ENCODE data around the gene DDX51.

The DDX51 gene

DNA sequence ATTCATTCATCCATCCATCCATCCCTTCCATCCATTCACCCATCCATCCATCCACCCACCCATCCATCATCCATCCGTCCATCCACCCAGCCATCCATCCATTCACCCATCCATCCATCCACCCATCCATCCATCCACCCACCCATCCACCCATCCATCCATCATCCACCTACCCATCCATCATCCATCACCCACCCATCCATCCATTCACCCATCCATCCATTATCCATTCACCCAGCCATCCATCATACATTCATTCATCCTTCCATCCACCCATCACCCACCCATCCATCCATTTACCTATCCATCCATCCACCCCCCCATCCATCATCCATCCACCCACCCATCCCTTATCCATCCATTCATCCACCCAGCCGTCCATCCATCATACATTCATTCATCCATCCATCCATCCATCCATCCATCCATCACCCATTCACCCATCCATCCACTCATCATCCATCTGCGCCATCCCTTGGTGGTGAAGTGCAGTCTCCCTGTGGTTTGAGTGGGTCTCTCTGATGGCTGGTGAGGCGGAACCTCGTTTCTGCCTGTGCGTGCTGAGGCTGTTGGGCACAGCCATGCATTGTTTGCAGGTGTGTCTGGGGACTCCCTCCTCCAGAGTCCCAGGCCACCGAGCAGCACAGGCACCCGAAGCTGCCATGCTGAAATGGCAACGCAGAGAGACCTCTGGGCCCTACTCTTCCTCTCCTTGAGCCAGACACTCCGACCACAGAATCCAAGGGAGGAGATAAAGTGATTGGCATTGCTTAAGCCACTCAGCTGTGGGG lies 22.9 kb upstream of the DDX51 start:
- DNase-seq, result no peak

DNA sequence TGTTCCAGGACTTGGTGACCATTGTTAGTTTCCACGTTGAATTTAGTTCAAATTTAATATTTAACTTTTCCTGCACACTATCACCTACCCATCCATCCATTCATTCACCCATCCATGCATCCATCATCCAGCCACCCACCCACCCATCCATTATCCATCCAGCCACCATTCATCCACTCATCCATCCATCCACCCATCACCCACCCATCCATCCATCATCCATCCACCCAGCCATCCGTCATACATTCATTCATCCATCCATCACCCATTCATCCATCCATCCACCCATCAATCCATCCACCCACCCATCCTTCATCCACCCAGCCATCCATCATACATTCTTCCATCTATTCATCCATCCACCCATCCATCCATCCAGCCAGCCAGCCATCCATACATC lies 22.0 kb upstream of the DDX51 start:
- no peak for DNase-seq

DNA sequence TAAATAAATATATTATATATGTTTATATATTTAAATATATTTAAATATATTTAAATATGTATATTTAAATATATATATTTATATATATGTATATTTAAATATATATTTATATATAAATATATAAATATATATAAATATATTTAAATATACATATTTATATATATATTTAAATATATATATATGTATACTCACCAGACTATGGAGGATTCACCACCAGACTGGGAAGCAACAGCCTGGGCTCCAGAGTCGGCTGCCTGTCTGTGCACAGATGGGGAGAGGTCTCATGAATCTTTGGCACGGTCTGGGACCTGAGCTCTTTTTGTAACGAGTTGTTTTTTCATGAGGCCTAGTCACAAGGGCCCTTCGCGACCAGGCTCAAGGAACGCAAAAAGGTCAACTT lies 21.5 kb upstream of the DDX51 start:
- no peak for DNase-seq

GRCh38 chr12:132164426-132164825 lies 20.3 kb upstream of the DDX51 start:
- DNase-seq, result no peak

DNA sequence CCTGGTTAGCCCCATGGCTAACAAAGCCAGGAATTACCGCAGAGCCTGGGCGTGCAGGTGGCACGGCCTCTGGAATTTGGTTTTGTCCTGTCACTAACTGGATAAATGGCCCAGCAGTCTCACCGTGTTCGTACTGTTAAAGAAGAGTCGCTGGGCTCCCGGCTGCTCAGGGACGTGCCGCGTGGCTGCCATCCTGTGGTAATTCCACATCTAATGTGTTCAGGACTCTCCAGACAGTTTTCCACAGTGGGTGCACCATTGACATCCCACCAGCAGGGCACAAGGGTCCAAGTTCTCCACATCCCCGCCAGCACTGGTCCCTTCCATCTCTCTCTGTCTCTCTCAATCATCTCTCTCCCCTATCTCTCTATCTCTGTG lies 19.8 kb upstream of the DDX51 start:
- no peak for DNase-seq

DNA sequence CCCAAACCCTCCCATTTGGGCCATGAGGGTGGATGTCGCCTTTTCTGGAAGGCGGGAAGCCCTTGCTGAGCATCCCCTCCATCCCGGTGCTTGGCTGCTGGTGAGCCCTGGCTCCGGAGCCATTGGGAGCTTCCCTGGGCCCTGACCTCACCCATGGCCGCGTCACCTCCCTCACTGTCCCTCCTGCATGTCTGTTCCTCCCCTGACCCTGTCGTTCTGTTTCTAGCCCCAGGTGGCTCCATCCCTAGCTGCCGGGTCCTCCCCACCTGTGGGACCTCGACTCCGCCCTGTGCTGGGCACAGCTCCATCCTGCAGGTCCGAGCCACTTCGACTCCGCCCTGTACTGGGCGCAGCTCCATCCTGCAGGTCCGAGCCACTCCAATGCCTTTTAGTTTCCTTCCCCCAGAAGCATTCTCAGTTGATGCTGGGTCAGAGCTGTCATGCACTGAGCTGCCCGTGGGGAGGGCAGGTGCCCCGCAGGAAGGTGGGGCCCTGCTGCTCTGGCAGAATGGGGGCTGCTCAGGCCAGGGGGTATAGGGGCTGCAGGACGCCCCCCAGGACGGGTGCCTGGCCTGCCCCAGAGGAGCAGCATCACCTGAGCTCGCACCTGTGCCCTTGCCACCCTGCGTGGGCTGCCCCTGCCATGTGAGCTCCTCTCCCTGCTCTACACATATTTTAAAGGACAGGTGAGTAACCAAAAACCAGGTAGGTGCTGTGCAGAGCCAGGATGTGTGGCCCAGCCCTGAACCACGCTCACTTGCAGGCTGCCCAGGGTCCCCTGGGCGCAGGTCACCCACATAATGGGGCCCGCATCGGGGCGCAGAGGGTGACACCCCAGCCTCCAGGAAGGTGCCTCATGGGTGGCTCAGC lies 19.2 kb upstream of the DDX51 start:
- no peak for DNase-seq

- DNase-seq, result no peak
Measured at GRCh38 chr12:132162508-132163031, 18.5 kb upstream of the DDX51 start.

DNA sequence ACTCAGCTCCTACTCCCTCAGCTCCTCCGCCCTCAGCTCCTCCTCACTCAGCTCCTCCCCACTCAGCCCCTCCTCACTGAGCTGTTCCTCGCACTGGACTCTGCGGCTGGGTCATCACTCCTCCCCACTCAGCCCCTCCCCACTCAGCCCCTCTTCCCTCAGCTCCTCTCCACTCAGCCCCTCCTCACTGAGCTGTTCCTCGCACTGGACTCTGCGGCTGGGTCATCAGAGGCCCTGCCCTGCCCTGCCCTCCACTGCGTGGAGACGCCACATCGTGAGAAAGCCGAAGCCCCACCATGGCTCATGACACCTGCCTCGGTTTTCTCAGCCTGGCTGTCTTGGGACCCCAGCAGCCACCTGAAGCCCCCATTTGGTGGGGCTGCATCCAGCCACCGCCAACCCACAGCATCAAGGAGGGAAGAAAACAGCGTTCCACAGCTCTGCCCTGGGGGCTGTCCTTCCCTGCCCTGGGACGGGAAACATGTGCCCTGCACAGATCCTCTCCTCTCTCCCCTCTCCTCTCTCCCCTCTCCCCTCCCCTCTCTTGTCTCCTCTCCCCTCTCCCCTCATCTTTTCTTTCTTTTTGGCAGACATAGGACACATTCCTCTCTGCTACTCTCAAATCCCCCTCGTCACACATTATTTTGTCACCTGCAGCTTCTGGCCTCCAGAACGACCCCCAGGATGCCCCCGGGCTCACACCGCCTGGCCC lies 17.8 kb upstream of the DDX51 start:
- no peak for DNase-seq

GRCh38 chr12:132161036-132161781 lies 17.1 kb upstream of the DDX51 start:
- no peak for DNase-seq

DNA sequence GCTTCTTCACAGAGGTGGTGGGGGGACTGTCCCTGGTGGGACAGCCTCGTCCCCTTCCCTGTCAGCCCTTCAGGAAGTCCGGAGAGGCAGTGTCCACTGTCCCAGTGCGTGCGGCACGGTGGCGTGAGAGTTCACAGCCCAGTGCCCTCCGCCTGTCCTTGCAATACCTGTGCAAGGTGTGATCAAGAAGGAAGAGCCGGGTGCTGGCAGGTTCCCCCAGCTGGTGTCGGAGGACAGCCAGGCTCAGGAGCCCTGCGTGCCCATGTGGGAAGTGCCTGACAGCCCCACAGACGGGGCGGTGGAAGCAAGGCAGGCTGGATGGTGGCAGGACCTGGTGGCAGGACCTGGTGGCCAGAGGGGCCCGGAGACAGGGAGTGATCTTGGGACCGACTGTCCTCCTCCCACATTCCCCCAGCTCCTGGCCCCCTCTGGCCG lies 16.5 kb upstream of the DDX51 start:
- DNase-seq, result no peak

DNA sequence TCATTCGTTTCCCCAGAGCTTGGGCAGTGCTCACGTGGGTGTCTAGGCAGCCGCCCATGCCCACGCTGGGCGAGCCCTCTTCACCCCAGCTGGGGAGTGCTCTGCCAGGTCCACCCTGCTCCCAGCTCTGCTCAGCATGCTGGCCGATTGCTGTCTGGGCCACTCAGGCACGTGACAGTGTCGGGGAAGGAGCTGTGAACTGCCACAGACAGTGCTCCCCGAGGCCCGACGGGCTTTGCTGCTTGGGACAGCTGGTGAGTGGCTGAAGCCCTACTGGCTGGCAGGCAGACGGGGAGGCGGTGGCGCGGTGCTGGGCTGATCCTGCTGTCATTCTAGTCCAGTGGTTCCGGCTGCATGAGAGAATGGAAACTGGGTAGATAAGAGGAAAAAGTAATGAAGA lies 15.9 kb upstream of the DDX51 start:
- DNase-seq, result no peak

- DNase-seq, result no peak
Measured at GRCh38 chr12:132159555-132160003, 15.5 kb upstream of the DDX51 start.

DNA sequence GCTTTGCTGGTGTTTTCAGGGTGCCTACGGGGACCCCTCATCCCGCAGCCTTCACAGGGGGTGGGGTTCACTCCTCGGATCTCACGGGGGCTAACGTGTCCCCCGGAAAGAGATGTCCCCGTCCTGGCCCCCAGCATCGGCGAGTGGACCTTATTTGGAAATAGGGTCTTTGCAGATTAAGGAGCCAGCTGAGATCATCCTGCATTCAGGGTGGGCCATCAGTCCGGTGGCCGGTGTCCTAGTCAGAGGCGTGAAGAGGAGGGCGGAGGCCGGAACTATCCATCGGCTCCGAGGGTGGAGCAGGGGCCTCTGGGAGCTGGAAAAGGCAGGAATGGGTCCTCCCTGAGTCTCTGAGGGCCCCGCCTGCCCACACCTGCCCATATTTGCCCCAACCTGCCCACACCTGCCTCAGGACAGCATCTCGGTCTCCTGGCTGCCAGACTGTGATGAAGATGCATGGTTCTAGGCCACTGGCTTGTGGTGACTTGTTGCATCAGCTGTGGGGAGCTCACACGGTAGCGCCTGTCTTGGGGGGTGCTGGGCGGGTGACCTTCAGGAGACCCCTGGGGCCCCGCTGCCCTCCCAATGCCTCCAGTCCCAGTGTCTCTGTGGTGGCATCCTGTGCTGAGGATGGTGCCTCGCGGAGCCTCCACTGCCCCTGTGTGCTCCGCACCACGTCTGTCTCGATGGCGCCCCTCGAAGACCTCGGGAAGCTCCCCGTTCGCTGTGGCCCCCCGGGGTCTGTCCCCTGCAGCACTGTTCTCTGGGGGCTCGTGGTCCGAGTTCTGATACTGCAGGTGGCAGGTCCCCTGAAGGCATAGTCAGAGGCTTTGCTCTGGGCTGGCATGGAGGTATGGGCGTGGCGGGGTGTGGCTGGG lies 14.8 kb upstream of the DDX51 start:
- DNase-seq, result no peak

- DNase-seq, result no peak
Measured at GRCh38 chr12:132157733-132158409, 13.8 kb upstream of the DDX51 start.

DNA sequence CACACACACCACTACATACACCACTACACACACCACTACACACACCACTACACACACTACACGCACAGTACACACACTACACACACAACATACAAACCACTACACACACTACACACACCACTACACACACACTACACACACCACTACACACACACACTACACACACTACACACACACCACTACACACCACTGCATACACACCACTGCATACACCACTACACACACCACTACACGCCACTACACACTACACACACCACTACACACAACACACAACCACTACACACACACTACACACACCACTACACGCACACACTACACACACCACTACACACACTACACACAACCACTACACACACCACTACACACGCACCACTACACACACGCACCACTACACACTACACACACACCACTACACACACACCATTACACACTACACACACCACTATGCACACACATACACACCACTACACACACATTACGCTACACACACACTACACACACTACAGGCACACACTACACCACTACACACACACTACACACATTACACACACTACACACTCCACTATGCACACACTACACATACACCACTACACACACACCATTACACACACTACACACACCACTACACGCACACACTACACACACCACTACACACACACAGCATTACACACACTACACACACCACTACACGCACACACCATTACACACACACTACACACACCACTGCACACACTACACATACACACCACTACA lies 12.6 kb upstream of the DDX51 start:
- DNase-seq, result no peak

DNA sequence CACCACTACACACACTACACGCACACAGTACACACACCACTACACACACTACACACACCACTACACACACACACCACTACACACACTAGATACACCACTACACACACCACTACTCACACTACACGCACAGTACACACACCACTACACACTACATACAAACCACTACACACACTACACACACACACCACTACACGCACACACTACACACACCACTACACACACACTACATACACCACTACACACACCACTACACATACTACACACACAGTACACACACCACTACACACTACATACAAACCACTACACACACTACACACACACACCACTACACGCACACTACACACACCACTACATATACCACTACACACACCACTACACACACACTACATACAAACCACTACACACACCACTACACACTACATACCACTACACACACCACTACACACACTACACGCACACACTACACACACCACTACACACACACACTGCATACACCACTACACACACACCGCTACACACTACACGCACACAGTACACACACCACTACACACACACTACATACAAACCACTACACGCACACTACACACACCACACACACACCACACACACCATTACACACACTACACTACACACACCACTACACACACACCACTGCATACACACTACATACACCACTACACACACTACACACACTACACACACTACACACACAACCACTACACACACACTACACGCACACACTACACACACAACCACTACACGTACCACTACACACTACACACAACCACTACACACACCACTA lies 11.9 kb upstream of the DDX51 start:
- DNase-seq, result no peak

DNA sequence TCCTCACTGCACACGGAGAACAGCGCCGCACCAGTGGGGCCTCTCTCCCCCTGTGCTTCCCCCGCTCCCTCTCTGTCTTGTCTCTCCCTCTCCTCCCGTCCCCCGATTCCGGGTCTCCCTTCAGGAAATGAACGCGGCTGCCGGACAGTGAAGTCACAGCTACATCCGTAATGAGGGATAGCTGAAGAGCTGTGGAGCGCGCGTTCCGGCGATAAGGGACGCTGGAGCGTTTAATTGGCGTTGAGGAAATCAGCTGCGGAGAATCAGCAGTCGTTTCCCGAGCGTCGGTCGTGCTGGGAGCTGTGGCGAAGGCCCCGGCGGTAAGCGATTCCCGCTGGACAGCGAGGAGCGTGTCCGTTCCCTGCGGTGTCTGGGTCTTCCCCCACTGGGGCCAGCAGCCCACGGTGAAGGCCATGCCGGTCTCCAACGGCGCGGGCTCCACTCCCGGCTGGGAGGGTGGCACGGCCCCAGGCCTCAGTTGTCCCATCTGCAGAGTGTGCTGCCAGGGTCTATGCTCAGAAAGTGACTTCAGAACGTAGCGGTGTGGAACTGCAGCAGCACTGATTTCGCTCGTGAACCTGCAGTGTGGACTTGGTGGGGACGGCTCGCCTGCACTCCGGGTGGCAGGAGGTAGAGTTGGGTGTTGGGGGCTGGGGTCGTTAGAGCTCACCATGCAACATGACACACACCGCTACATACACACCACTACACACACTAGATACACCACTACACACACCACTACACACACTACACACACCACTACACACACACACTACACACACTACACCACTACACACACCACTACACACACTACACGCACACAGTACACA lies 11.0 kb upstream of the DDX51 start:
- DNase-seq, result no peak

DNA sequence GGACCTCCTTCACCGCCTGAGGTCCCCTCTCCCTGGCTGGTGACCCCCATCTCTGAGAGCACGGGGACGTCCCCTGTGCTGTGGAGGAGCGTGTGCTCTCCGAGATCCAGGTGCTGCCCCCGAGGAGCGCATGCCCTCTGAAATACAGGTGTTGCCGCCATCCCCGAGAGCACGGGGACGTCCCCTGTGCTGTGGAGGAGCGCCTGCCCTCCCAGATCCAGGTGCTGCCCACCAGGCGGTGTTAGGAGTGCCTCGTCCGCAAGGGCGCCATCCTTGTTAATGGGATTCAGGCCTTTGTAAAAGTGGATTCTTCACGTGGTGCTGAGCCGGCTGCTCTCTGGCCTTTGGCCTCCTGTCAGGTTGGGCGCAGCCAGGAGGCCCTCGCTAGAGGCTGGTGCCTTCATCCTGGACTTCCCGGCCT lies 10.2 kb upstream of the DDX51 start:
- DNase-seq, result no peak
